GM12878 (cell line): ENCODE results near the gene MAP4K2. TPM values are rescaled to one million over a fixed set of nuclear protein-coding genes. Genes with fewer than 3 reads are reported as not detected.

Experiments used
- ATAC-seq: fragments of 200-7000 bp; cut with Tn5 transposase; 3 replicates; pipeline ENCODE4 v1.9.1; 2020; ENCODE audit warnings: mild to moderate bottlenecking, moderate library complexity
- BruUV-seq: library from RNA; stranded (reverse); fragments of 400-500 nt; replicated peaks from 2 replicates; lab custom pipeline; 2021; lab: Mats Ljungman, UMichigan
- CTCF ChIA-PET: fragments of 300-600 bp; sonication (Branson Sonifier 250); formaldehyde crosslinking; extraction: SDS; loops from one replicate; lab custom pipeline; 2021; ENCODE audit warnings: inconsistent platforms; lab: Yijun Ruan, JAX
- POLR2A ChIA-PET: fragments of 350-600 bp; formaldehyde crosslinking; extraction: SDS; loops from one replicate; lab custom pipeline; 2021; ENCODE audit warnings: inconsistent platforms; lab: Charles Lee
- RAD21 ChIA-PET: fragments of 300-600 bp; sonication (Branson Sonifier 250); formaldehyde crosslinking; loops from one replicate; lab custom pipeline; 2023; ENCODE audit warnings: antibody characterized with exemption; ENCODE audit not compliant: unreplicated experiment; lab: Charles Lee
- SMC1A ChIA-PET: fragments of 300-600 bp; sonication (Branson Sonifier 250); formaldehyde crosslinking; loops from one replicate; lab custom pipeline; 2023; ENCODE audit not compliant: unreplicated experiment, uncharacterized antibody; lab: Charles Lee
- DNase-seq: peaks from one replicate; pipeline ENCODE4 v3.0.0-alpha.2; 2011; ENCODE audit warnings: low read depth, low spot score
- FAIRE-seq: peaks from 3 replicates; lab custom pipeline; 2011; peaks lifted over from hg19 to GRCh38; lab: Jason Lieb, UNC
- H2AFZ ChIP-seq: 2 replicates; pipeline ENCODE4 v1.6.0; 2011; ENCODE audit warnings: low read depth, low read length, control low read depth; ENCODE audit not compliant: control insufficient read depth
- H3K27ac ChIP-seq: 2 replicates; pipeline ENCODE4 v1.5.1; 2011; ENCODE audit warnings: control low read depth; ENCODE audit not compliant: control insufficient read depth, insufficient read depth
- H3K27me3 ChIP-seq, 2 experiments: replicated peaks in 1 of 2; 2 replicates each; pipeline versions ENCODE4 v1.6.0 to v1.6.1; 2011; ENCODE audit warnings: low read length in 1 of 2; ENCODE audit not compliant: control insufficient read depth in 2 of 2, insufficient read depth in 2 of 2
- H3K36me3 ChIP-seq, 2 experiments: 2 replicates each; pipeline ENCODE4 v1.5.1; 2011; ENCODE audit warnings: low read length in 1 of 2; ENCODE audit not compliant: control insufficient read depth in 2 of 2, insufficient read depth in 2 of 2
- H3K4me1 ChIP-seq: 2 replicates; pipeline ENCODE4 v1.6.1; 2011; ENCODE audit warnings: mild to moderate bottlenecking, low read length, moderate library complexity, mixed read lengths; ENCODE audit not compliant: control insufficient read depth, insufficient read depth
- H3K4me2 ChIP-seq: 2 replicates; pipeline ENCODE4 v1.6.0; 2011; ENCODE audit warnings: control low read depth; ENCODE audit not compliant: control insufficient read depth, insufficient read depth
- H3K4me3 ChIP-seq: fragments of 200-600 bp; sonication (generic); 2 replicates; pipeline ENCODE4 v1.5.1; 2016
- H3K79me2 ChIP-seq: 2 replicates; pipeline ENCODE4 v1.6.0; 2011; ENCODE audit warnings: low read length; ENCODE audit not compliant: control insufficient read depth, insufficient read depth
- H3K9ac ChIP-seq: 2 replicates; pipeline ENCODE4 v1.8.0; 2011; ENCODE audit warnings: low read length, control low read depth, mixed read lengths; ENCODE audit not compliant: control insufficient read depth, insufficient read depth
- H3K9me3 ChIP-seq: replicated peaks from 3 replicates; pipeline ENCODE4 v1.5.1; 2011; ENCODE audit warnings: mild to moderate bottlenecking, low read length; ENCODE audit not compliant: control insufficient read depth, insufficient read depth
- H4K20me1 ChIP-seq: 2 replicates; pipeline ENCODE4 v1.6.0; 2011; ENCODE audit not compliant: control insufficient read depth, insufficient read depth
- CHD2 ChIP-seq: IDR thresholded peaks from 2 replicates; pipeline ENCODE4 v1.6.1; 2011; ENCODE audit warnings: low read depth, low read length, improper control_type of control experiment, borderline replicate concordance
- CHD4 ChIP-seq: fragments of 200-600 bp; sonication (generic); IDR thresholded peaks from 2 replicates; pipeline ENCODE4 v1.6.1; 2016; ENCODE audit warnings: mild to moderate bottlenecking
- CREM ChIP-seq: IDR thresholded peaks from 2 replicates; pipeline ENCODE4 v1.6.1; 2014; ENCODE audit warnings: antibody characterized with exemption, low read depth
- EGR1 ChIP-seq, 2 experiments: IDR thresholded peaks; 1 replicate in 1 of 2; 2 replicates in 1 of 2; pipeline ENCODE4 v1.6.1; 2011 to 2012; ENCODE audit warnings: low read depth in 2 of 2, low read length in 2 of 2, borderline replicate concordance in 1 of 2, mild to moderate bottlenecking in 1 of 2, moderate library complexity in 1 of 2
- ETV6 ChIP-seq, 2 experiments: fragments of 450-650 bp in 1 of 2; IDR thresholded peaks in 1 of 2; conservative IDR thresholded peaks in 1 of 2; 2 replicates each; pipeline ENCODE4 v1.6.1; 2014; ENCODE audit warnings: antibody characterized with exemption in 1 of 2, borderline replicate concordance in 1 of 2, low read depth in 1 of 2, mild to moderate bottlenecking in 1 of 2, moderate library complexity in 1 of 2
- HCFC1 ChIP-seq: fragments of 150-350 bp; IDR thresholded peaks from 2 replicates; pipeline ENCODE4 v1.6.1; 2014; ENCODE audit warnings: low read length
- HDAC2 ChIP-seq: fragments of 200-600 bp; sonication (generic); IDR thresholded peaks from 2 replicates; pipeline ENCODE4 v1.6.1; 2017
- IKZF1 ChIP-seq: fragments of 450-650 bp; conservative IDR thresholded peaks from 2 replicates; pipeline ENCODE4 v1.6.1; 2017; ENCODE audit warnings: antibody characterized with exemption, mild to moderate bottlenecking
- MYC ChIP-seq: IDR thresholded peaks from 2 replicates; pipeline ENCODE4 v1.6.1; 2011; ENCODE audit warnings: mild to moderate bottlenecking, low read length, moderate library complexity, inconsistent platforms; ENCODE audit not compliant: insufficient read depth, insufficient replicate concordance, insufficient read length, severe bottlenecking
- NRF1 ChIP-seq: conservative IDR thresholded peaks from 2 replicates; pipeline ENCODE4 v1.6.1; 2011; ENCODE audit warnings: mild to moderate bottlenecking, low read depth, low read length, improper control_type of control experiment
- PAX5 ChIP-seq: IDR thresholded peaks from 2 replicates; pipeline ENCODE4 v1.6.1; 2011; ENCODE audit warnings: low read depth, low read length, borderline replicate concordance
- RCOR1 ChIP-seq: conservative IDR thresholded peaks from 2 replicates; pipeline ENCODE4 v1.6.1; 2012; ENCODE audit warnings: low read depth, low read length, improper control_type of control experiment
- SREBF2 ChIP-seq: IDR thresholded peaks from 2 replicates; pipeline ENCODE4 v1.6.1; 2012; ENCODE audit warnings: mild to moderate bottlenecking, low read length
- SRF ChIP-seq, 2 experiments: IDR thresholded peaks; 2 replicates each; pipeline ENCODE4 v1.6.1; 2011; ENCODE audit warnings: low read depth in 2 of 2, low read length in 2 of 2, mild to moderate bottlenecking in 1 of 2, moderate library complexity in 1 of 2
- STAT3 ChIP-seq: IDR thresholded peaks from 2 replicates; pipeline ENCODE4 v1.6.1; 2011; ENCODE audit warnings: low read depth, low read length, improper control_type of control experiment
- YY1 ChIP-seq: IDR thresholded peaks from 2 replicates; pipeline ENCODE4 v1.6.1; 2011; ENCODE audit warnings: low read depth, mild to moderate bottlenecking, low read length
- ZSCAN29 ChIP-seq: fragments of 450-650 bp; IDR thresholded peaks from 2 replicates; pipeline ENCODE4 v1.6.1; 2017; ENCODE audit warnings: mild to moderate bottlenecking, moderate library complexity
- whole genome bisulfite sequencing: methylation state at CpG from one replicate; pipeline ENCODE4 v1.1.6; 2016; ENCODE audit warnings: low lambda C conversion rate; ENCODE audit not compliant: insufficient replicate concordance, insufficient coverage; ENCODE audit errors: missing lambda C conversion rate; 5-methylcytosine and 5-hydroxymethylcytosine counted together
- in situ Hi-C: fragments of 300-500 bp; cut with MboI; formaldehyde crosslinking; loops from 9 replicates; pipeline ENCODE4 v1.14.3; 2018; ENCODE audit warnings: mixed read lengths
- intact Hi-C: fragments of 100-400 bp; cut with micrococcal nuclease; formaldehyde crosslinking; loops from one replicate; pipeline ENCODE4 v1.14.2; 2022; ENCODE audit not compliant: unreplicated experiment
- polyA plus RNA-seq, 11 experiments: library from polyadenylated mRNA; depleted of rRNA in 4 of 11; unstranded in 6 of 11; stranded (reverse) in 5 of 11; fragments of >200 nt; fragmentation: Nextera tagmentation in 4 of 11; fragmentation: Illumina TruSeq in 1 of 11; extraction: Ambion mirVana in 4 of 11; extraction: Trizol in 1 of 11; gene quantifications; 1 replicate in 1 of 11; 2 replicates in 10 of 11; pipeline versions ENCODE4 v1.2.1 to v1.2.3, GENCODE V29; 2011 to 2016; ENCODE audit warnings: inconsistent platforms in 2 of 11, missing spikeins in 2 of 11, low read depth in 1 of 11
- total RNA-seq, 4 experiments: library from RNA; depleted of rRNA in 3 of 4; stranded (reverse); fragments of >200 nt in 3 of 4; fragmentation: Illumina TruSeq in 1 of 4; extraction: Trizol in 1 of 4; gene quantifications; 2 replicates each; pipeline versions ENCODE4 v1.2.1 to v1.2.3, GENCODE V29; 2013 to 2021
- TF ChIP-seq, protein P1 (sequence below): IDR thresholded peaks from 2 replicates; pipeline ENCODE4 v1.6.1; 2011; ENCODE audit warnings: low read depth, low read length, improper control_type of control experiment, borderline replicate concordance
- TF ChIP-seq, protein P2 (sequence below): fragments of 450-650 bp; IDR thresholded peaks from 2 replicates; pipeline ENCODE4 v1.6.1; 2018; ENCODE audit warnings: mild to moderate bottlenecking, low read depth, moderate library complexity; ENCODE audit not compliant: partially characterized antibody

Gene MAP4K2
- total and polyA plus RNA-seq, 10 of the 15 experiments (the other 5 are each of a cell fraction or from before 2014, with no cell fraction given), result 0.98 to 78.1 (median 48.9) TPM

DNA sequence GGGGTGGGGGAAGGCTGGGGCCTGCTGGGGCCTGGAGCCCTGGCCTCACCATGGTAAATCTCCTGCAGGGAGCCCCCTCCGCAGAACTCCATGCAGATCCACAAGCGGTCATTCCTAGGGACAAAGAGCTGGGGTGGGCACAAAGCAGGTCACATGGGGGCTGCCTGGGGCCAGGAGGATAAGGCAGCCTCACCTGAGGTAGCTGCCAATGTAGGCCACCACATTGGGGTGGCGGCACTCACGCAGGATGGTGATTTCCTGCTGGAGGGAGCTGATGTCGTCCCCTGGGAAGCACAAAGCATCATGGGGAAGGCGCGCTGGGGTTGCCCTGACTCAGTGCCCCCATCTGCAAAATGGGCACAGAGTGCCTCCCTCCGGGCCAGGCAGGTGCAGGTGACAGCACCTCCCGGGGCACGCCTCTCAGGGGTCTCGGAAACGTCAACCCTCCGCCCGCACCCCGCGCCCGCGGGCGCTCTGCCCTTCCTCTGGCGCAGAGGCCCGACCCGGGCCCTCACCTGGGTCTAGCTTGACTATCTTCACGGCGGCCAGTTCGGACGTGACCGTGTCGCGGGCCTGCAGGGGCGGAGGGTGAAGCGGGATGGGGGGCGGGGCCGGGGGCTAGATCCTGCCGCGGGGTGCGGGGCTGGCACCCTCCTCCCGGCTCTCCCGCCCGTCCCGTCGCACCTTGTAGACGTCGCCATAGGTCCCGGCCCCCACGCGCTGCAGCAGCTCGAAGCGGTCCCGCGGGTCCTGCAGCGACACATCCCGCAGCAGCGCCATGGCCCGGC lies 450 bp downstream of the MAP4K2 start:
- peaks cover 30% of the 10 kb centered on the region for H3K79me2 ChIP-seq
- ChIA-PET RAD21 (interaction anchor here (0.6 to 2.8 kb wide), 6 partner anchors 18 to 486 kb away, joined by 3 to 12 read pairs (median 4); partner anchors contain the start of gene SF1), SMC1A (interaction anchor here (0.6 to 1.4 kb wide), 4 partner anchors 8 to 45 kb away, joined by 3 to 4 read pairs (median 4); partner anchors contain the start of gene MEN1), CTCF (interaction anchor here (0.6 to 5.8 kb wide), 11 partner anchors 16 to 601 kb away, joined by 3 to 41 read pairs (median 4); partner anchors contain the start of genes PRDX5, RASGRP2, SF1 and TM7SF2), POLR2A (interaction anchor here (0.6 to 5.4 kb wide), 11 partner anchors 9 to 115 kb away, joined by 3 to 33 read pairs (median 4); partner anchors contain the start of genes ATG2A and SF1)
- peak overlapping the region; percentile 87 for H3K4me2 ChIP-seq
- BruUV-seq, result no TSS peak
- no peaks in the 10 kb centered on the region for H3K9me3 ChIP-seq
- in situ Hi-C loops, result no loop called here
- peak overlapping the region; percentile 92 for H3K27ac ChIP-seq
- WGBS, result under 1% methylated on average over 31 of the region's 54 CpGs
- H2AFZ ChIP-seq, result peak overlapping the region; percentile 60
- H3K4me3 ChIP-seq, result peak overlapping the region; percentile 87
- peak overlapping the region; percentile 93 for H3K9ac ChIP-seq
- ATAC-seq (peak; percentile 55), DNase-seq (no peak), FAIRE-seq (no peak)
- H3K27me3 ChIP-seq, result no peaks in the 10 kb centered on the region
- intact Hi-C loops, result no loop called here
- peaks cover 5 to 6% of the 10 kb centered on the region in 2 experiments; a peak in 3 of 4 replicates for H3K36me3 ChIP-seq
- H4K20me1 ChIP-seq, result no peaks in the 10 kb centered on the region
- peaks cover 37% of the 10 kb centered on the region for H3K4me1 ChIP-seq
- no peak for TF ChIP-seq HDAC2
- peak; percentile 42; the same call in 1 of the 2 replicates for TF ChIP-seq CREM
- TF ChIP-seq STAT3, result no peak
- no peak for TF ChIP-seq RCOR1
- TF ChIP-seq, protein P1, sequence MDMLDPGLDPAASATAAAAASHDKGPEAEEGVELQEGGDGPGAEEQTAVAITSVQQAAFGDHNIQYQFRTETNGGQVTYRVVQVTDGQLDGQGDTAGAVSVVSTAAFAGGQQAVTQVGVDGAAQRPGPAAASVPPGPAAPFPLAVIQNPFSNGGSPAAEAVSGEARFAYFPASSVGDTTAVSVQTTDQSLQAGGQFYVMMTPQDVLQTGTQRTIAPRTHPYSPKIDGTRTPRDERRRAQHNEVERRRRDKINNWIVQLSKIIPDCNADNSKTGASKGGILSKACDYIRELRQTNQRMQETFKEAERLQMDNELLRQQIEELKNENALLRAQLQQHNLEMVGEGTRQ, result no peak
- no peak for TF ChIP-seq PAX5
- TF ChIP-seq SRF (IDR thresholded peaks at IDR 0.05; ENCODE audit: low read depth in 2 of 2, low read length in 2 of 2), result no peak
- TF ChIP-seq MYC, result peak; percentile 37
- TF ChIP-seq HCFC1, result 0 out of 2 replicates have a peak, but pooled peaks have one; percentile 7
- no peak for TF ChIP-seq EGR1 (IDR thresholded peaks at IDR 0.05; ENCODE audit: borderline replicate concordance in 1 of 2, low read depth in 2 of 2, low read length in 2 of 2)
- no peak for TF ChIP-seq CHD2
- TF ChIP-seq ZSCAN29, result no peak
- TF ChIP-seq SREBF2, result no peak
- TF ChIP-seq YY1, result no peak
- no peak for TF ChIP-seq NRF1
- TF ChIP-seq, protein P2, sequence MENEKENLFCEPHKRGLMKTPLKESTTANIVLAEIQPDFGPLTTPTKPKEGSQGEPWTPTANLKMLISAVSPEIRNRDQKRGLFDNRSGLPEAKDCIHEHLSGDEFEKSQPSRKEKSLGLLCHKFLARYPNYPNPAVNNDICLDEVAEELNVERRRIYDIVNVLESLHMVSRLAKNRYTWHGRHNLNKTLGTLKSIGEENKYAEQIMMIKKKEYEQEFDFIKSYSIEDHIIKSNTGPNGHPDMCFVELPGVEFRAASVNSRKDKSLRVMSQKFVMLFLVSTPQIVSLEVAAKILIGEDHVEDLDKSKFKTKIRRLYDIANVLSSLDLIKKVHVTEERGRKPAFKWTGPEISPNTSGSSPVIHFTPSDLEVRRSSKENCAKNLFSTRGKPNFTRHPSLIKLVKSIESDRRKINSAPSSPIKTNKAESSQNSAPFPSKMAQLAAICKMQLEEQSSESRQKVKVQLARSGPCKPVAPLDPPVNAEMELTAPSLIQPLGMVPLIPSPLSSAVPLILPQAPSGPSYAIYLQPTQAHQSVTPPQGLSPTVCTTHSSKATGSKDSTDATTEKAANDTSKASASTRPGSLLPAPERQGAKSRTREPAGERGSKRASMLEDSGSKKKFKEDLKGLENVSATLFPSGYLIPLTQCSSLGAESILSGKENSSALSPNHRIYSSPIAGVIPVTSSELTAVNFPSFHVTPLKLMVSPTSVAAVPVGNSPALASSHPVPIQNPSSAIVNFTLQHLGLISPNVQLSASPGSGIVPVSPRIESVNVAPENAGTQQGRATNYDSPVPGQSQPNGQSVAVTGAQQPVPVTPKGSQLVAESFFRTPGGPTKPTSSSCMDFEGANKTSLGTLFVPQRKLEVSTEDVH, result no peak
- peak; percentile 33 for TF ChIP-seq IKZF1
- TF ChIP-seq CHD4, result no peak
- no peak for TF ChIP-seq ETV6 (conservative IDR thresholded peaks at IDR 0.05 in 1 of 2, IDR thresholded peaks at IDR 0.05 in 1 of 2; ENCODE audit: borderline replicate concordance in 1 of 2, low read depth in 1 of 2)
